Pancreas (tissue), 10 donors: Measurements from ENCODE around the gene ROBO1. TPM values are rescaled to one million over a fixed set of nuclear protein-coding genes. Genes with fewer than 3 reads are reported as not detected.

Experiments used
- ATAC-seq, 4 donors: fragments of 200-7000 bp; cut with Tn5 transposase; one replicate each; pipeline versions ENCODE4 v1.8.0 to v1.9.1; 2020; ENCODE audit warnings: mild to moderate bottlenecking in 4 of 4, moderate library complexity in 4 of 4
- DNase-seq, 6 donors: peaks; one replicate each; pipeline ENCODE4 v3.0.0-alpha.2; 2020
- FAIRE-seq: peaks from 2 replicates; lab custom pipeline; 2012; peaks lifted over from hg19 to GRCh38; lab: Jason Lieb, UNC
- H3K27ac ChIP-seq, 4 donors: fragments of 200-600 bp; sonication (generic); 1 replicate in 3 of 4; 2 replicates in 1 of 4; pipeline versions ENCODE4 v1.5.0 to v1.8.0; 2020
- H3K27me3 ChIP-seq, 4 donors: fragments of 200-600 bp; one replicate each; pipeline ENCODE4 v1.8.0; 2021
- H3K36me3 ChIP-seq, 3 donors: fragments of 200-600 bp; sonication (generic) in 1 of 3; one replicate each; pipeline versions ENCODE4 v1.5.0 to v1.8.0; 2020 to 2021
- H3K4me1 ChIP-seq, 3 donors: fragments of 200-600 bp; one replicate each; pipeline ENCODE4 v1.8.0; 2021
- H3K4me3 ChIP-seq, 4 donors: fragments of 200-600 bp; sonication (generic) in 2 of 4; one replicate each; pipeline versions ENCODE4 v1.5.0 to v1.8.0; 2020 to 2021
- H3K9me3 ChIP-seq, 4 donors: fragments of 200-600 bp; one replicate each; pipeline ENCODE4 v1.8.0; 2021
- WGBS, 2 donors: extraction: QIAGEN DNeasy Blood & Tissue Kit; methylation state at CpG; one replicate each; pipeline ENCODE4 v1.1.7; 2013; 5-methylcytosine and 5-hydroxymethylcytosine counted together
- intact Hi-C, 3 donors: fragments of 100-400 bp; cut with DNase I; formaldehyde crosslinking; loops; one replicate each; pipeline versions ENCODE4 v1.11.1 to v1.14.2; 2022
- polyA plus RNA-seq, 2 donors: library from polyadenylated mRNA; stranded (reverse); fragments of 200-250 nt; gene quantifications; one replicate each; pipeline ENCODE4 v1.2.3, GENCODE V29; 2013
- total RNA-seq, 6 donors: library from RNA; stranded (reverse); fragmentation: NEBNext Ultra II Directional in 4 of 6; extraction: Animal tissue kit (Norgen Biotek cat#: 25700) in 4 of 6; gene quantifications; one replicate each; pipeline versions ENCODE4 v1.2.1 to v1.2.4, GENCODE V29; 2021 to 2023
- TF ChIP-seq, protein P1 (sequence below), 4 donors: fragments of 200-600 bp; sonication (generic) in 3 of 4; IDR thresholded peaks; one replicate each; pipeline versions ENCODE4 v1.5.0 to v1.8.0; 2021; ENCODE audit warnings: antibody characterized with exemption in 4 of 4
- donor health status: healthy with polysubstance abuse.
- donor health status: DM: no; HTN: no; CAD: no; lungs with moderate emphysema.
- donor health status: DM: no; HTN: no; CAD: no.
- donor health status: control.
- donor health status: control.
- donor health status: Bipolar disorder and iron deficiency.
- donor health status: DM: yes; HTN: yes; CAD: no.
- donor health status: DM: no; HTN: no; CAD: no.
- donor health status: DM: no; HTN: no; CAD: no.
- donor health status: DM: yes; HTN: yes; CAD: no.

Gene ROBO1
- total and polyA plus RNA-seq, 8 donors, result 0.51 to 8.5 (median 2.8) TPM

DNA sequence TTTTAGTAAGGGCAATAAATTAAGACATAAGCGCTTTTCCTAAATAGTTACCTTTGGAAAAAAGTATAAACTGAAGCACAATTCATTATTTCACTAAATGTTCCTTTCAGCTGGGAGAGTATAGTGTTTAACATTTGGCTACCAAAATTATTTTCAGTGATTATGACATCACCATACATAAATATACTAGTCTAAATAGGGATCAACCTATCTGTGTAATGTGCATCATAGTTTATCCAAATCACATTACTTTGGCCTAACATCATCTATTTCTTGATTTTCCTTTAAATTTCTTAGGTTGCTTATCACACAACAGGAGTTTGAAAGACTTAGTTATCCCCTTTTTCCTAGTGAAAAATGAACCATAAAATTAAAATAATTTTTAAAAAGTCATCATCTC, 738.9 kb downstream of the ROBO1 start:
- Histone ChIP-seq H3K36me3 (no peaks in the 10 kb centered on the region), H3K27me3 (peaks cover 0 to 11% (median 0%) of the 10 kb centered on the region in 4 donors), H3K4me1 (no peaks in the 10 kb centered on the region), H3K4me3 (no peak overlapping the region), H3K9me3 (no peaks in the 10 kb centered on the region), H3K27ac (no peak overlapping the region)
- WGBS, 2 donors, result 85 to 93% methylated on average over 1 of the region's 1 CpG
- TF ChIP-seq, protein P1, sequence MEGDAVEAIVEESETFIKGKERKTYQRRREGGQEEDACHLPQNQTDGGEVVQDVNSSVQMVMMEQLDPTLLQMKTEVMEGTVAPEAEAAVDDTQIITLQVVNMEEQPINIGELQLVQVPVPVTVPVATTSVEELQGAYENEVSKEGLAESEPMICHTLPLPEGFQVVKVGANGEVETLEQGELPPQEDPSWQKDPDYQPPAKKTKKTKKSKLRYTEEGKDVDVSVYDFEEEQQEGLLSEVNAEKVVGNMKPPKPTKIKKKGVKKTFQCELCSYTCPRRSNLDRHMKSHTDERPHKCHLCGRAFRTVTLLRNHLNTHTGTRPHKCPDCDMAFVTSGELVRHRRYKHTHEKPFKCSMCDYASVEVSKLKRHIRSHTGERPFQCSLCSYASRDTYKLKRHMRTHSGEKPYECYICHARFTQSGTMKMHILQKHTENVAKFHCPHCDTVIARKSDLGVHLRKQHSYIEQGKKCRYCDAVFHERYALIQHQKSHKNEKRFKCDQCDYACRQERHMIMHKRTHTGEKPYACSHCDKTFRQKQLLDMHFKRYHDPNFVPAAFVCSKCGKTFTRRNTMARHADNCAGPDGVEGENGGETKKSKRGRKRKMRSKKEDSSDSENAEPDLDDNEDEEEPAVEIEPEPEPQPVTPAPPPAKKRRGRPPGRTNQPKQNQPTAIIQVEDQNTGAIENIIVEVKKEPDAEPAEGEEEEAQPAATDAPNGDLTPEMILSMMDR (IDR thresholded peaks at IDR 0.05), result no peak
- ATAC-seq (no peak), FAIRE-seq (no peak), DNase-seq (no peak)
- intact Hi-C loops, result loop anchor here in 1 of 3 donors (5.0 kb wide), 1 partner anchor 372 kb away; no protein-coding TSS in a partner anchor

DNA sequence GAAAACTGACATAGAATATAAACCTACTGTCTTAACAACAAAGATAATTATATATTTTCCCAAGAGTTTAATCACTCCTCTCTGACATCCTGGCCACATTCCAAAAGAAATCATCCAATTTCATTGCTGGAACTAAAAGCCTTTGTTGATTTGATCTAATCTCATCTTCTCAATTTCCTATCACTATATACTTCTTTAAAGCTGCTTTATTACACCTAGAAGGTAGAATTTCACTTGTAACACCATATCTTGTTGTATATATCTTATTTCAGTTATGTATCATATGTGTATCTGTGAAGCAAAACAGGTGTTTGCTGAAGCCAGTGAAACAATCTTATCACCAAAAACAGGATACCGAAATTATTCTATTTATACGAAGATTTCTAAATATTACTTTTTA, 740.2 kb downstream of the ROBO1 start:
- no peak for FAIRE-seq

DNA sequence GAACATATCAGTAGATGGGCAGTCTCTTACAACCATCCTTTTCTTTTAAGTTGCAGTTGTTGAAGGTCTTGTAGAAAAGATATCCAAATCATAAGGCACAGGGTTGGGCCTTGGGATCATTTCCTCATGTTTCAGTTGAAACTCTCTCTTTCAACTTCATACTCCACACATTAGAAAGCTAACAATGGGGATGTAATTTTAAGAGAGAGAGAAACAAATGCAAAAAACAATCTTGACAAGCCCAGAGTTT, 747.9 kb downstream of the ROBO1 start:
- no peak for DNase-seq
- Histone ChIP-seq H3K9me3 (no peaks in the 10 kb centered on the region), H3K4me3 (peak overlapping the region in 1 of 4 donors; percentile 55), H3K36me3 (no peaks in the 10 kb centered on the region), H3K4me1 (no peaks in the 10 kb centered on the region), H3K27me3 (peaks cover 0 to 4% (median 0%) of the 10 kb centered on the region in 4 donors), H3K27ac (no peak overlapping the region)
- intact Hi-C loops, result loop anchor here in 1 of 3 donors (5.0 kb wide), 1 partner anchor 358 kb away; no protein-coding TSS in a partner anchor
- FAIRE-seq, result no peak
- no peak for ATAC-seq
- TF ChIP-seq, protein P1 (IDR thresholded peaks at IDR 0.05), result no peak

More for the DNA sequence above, 740.2 kb downstream of the ROBO1 start:
- H3K4me3 ChIP-seq, result no peak overlapping the region
- H3K27me3 ChIP-seq, result peaks cover 0 to 7% (median 0%) of the 10 kb centered on the region in 4 donors
- H3K4me1 ChIP-seq, result no peaks in the 10 kb centered on the region
- H3K36me3 ChIP-seq, result no peaks in the 10 kb centered on the region
- TF ChIP-seq, protein P1 (IDR thresholded peaks at IDR 0.05), result no peak
- H3K9me3 ChIP-seq, result no peaks in the 10 kb centered on the region
- no peak overlapping the region for H3K27ac ChIP-seq
- DNase-seq (no peak), ATAC-seq (no peak)
- intact Hi-C loops, result loop anchor here in 1 of 3 donors (5.0 kb wide), 1 partner anchor 370 kb away; no protein-coding TSS in a partner anchor
- 26 to 36% methylated on average over 2 of the region's 2 CpGs for WGBS, 2 donors

DNA sequence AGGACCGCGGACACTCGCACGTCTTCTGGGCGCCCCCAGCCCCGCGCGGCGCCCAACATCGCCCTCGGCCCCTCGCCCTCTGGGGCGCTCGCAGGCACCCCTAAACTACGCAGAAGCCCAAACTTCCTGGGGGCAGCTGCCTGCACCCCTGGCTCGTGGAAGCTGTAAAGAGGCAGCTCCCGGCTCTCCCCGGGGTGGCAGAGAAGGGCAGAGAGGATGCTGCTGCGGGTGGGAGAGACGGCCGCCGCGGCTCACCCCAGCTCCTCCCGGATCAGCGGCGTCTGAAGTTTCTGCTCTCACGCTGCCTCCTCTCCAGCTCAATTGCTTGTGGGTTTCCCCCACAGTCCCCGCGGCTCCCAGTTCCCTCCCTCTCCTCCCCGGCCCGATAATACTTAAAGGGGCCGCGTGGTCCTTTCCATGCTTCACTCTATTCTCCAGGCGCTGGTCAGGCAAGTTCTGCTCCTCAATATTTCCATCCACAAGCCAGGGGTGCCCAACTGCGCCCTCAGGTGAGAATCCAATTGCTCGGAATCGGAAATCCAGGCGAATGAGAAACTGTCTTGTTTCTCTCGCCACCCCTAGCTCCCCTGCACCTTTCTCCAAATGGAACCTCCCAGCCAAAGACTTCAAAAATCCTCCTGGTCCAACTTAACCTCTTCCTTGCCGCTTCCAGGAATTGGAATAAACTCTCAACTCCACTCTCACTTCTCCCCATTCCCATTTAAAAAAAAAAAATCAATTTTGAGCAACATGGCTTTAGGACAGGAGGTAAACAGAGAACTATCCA, 748.5 kb downstream of the ROBO1 start:
- FAIRE-seq (no peak), ATAC-seq (peak; percentile 74 to 90 (median 88))
- WGBS, 2 donors, result 0 to 1% methylated on average over 39 to 40 of the region's 40 CpGs

More for the DNA sequence above, 748.5 kb downstream of the ROBO1 start:
- intact Hi-C loops, result loop anchor here in 1 of 3 donors (5.0 kb wide), 1 partner anchor 357 kb away; no protein-coding TSS in a partner anchor
- Histone ChIP-seq H3K36me3 (no peaks in the 10 kb centered on the region), H3K27ac (peak overlapping the region in 3 of 4 donors; percentile 58 to 74 (median 59)), H3K4me3 (peak overlapping the region; percentile 31 to 55 (median 40)), H3K27me3 (peaks cover 0 to 4% (median 0%) of the 10 kb centered on the region in 4 donors), H3K9me3 (no peaks in the 10 kb centered on the region), H3K4me1 (no peaks in the 10 kb centered on the region)
- peak; percentile 30 to 76 (median 48) for DNase-seq
- TF ChIP-seq, protein P1 (IDR thresholded peaks at IDR 0.05), result no peak
